PC-9 (cell line): ENCODE data around the gene APBA2. TPM values are rescaled to one million over a fixed set of nuclear protein-coding genes. Genes with fewer than 3 reads are reported as not detected.
"Not testable (repeated sequence)": the region's sequence is repeated elsewhere in the genome, so short reads cannot be mapped to it uniquely, and the experiment has no call there.

Source experiments
- Bru-seq: library from RNA; stranded (reverse); fragments of 400-500 nt; gene quantifications from one replicate; lab custom pipeline; 2021; lab: Mats Ljungman, UMichigan
- BruChase-seq, 2 experiments: library from RNA; stranded (reverse); fragments of 400-500 nt; gene quantifications; one replicate each; lab custom pipeline; 2021; lab: Mats Ljungman, UMichigan
- BruUV-seq: library from RNA; stranded (reverse); fragments of 400-500 nt; replicated peaks from 2 replicates; lab custom pipeline; 2021; lab: Mats Ljungman, UMichigan
- CTCF ChIA-PET: fragments of 300-600 bp; sonication (Branson Sonifier 250); formaldehyde crosslinking; loops from one replicate; lab custom pipeline; 2022; ENCODE audit warnings: antibody characterized with exemption; lab: Charles Lee
- POLR2A ChIA-PET: fragments of 300-600 bp; sonication (Branson Sonifier 250); formaldehyde crosslinking; loops from one replicate; lab custom pipeline; 2022; ENCODE audit warnings: antibody characterized with exemption; ENCODE audit not compliant: unreplicated experiment; lab: Charles Lee
- DNase-seq, 2 experiments: peaks; one replicate each; pipeline versions ENCODE4 v3.0.0 to v3.0.0-alpha.2; 2015 to 2022; ENCODE audit warnings: mixed read lengths in 1 of 2
- H2AFZ ChIP-seq: fragments of 200-600 bp; sonication (generic); 2 replicates; pipeline ENCODE4 v1.8.1; 2017; ENCODE audit warnings: antibody characterized with exemption
- H3F3A ChIP-seq: fragments of 200-600 bp; sonication (generic); 2 replicates; pipeline ENCODE4 v1.8.1; 2017; ENCODE audit warnings: antibody characterized with exemption, mild to moderate bottlenecking, low read depth; ENCODE audit not compliant: insufficient read depth
- H3K27ac ChIP-seq: fragments of 200-600 bp; sonication (generic); 2 replicates; pipeline ENCODE4 v1.6.1; 2016; ENCODE audit warnings: mixed run types
- H3K27me3 ChIP-seq: fragments of 200-600 bp; sonication (generic); 2 replicates; pipeline ENCODE4 v1.6.1; 2016; ENCODE audit warnings: low read depth, mixed run types; ENCODE audit not compliant: insufficient read depth
- H3K36me3 ChIP-seq: fragments of 200-600 bp; sonication (generic); 2 replicates; pipeline ENCODE4 v1.6.1; 2016; ENCODE audit warnings: low read depth, mixed run types
- H3K4me1 ChIP-seq: fragments of 200-600 bp; sonication (generic); replicated peaks from 2 replicates; pipeline ENCODE4 v1.6.1; 2016; ENCODE audit warnings: mixed run types; ENCODE audit not compliant: insufficient read depth
- H3K4me2 ChIP-seq: fragments of 200-600 bp; sonication (generic); 2 replicates; pipeline ENCODE4 v1.6.1; 2017; ENCODE audit warnings: mixed run types
- H3K4me3 ChIP-seq: fragments of 200-600 bp; sonication (generic); 2 replicates; pipeline ENCODE4 v1.6.1; 2016; ENCODE audit warnings: mixed run types
- H3K79me2 ChIP-seq: fragments of 200-600 bp; sonication (generic); 2 replicates; pipeline ENCODE4 v1.6.1; 2017; ENCODE audit warnings: low read depth, mixed run types
- H3K9me2 ChIP-seq: fragments of 200-600 bp; sonication (generic); 2 replicates; pipeline ENCODE4 v1.8.1; 2017; ENCODE audit warnings: mild to moderate bottlenecking; ENCODE audit not compliant: insufficient read depth
- H3K9me3 ChIP-seq: fragments of 200-600 bp; sonication (generic); 2 replicates; pipeline ENCODE4 v1.8.1; 2016; ENCODE audit warnings: low read depth; ENCODE audit not compliant: insufficient read depth
- H4K20me1 ChIP-seq: fragments of 200-600 bp; sonication (generic); 2 replicates; pipeline ENCODE4 v1.8.1; 2017; ENCODE audit not compliant: insufficient read depth
- CTCF ChIP-seq: fragments of 200-600 bp; sonication (generic); conservative IDR thresholded peaks from 2 replicates; pipeline ENCODE4 v1.6.1; 2017; ENCODE audit warnings: mixed run types, antibody characterized with exemption, mild to moderate bottlenecking, moderate library complexity
- EZH2 ChIP-seq: fragments of 200-600 bp; sonication (generic); IDR thresholded peaks from 2 replicates; pipeline ENCODE4 v1.8.0; 2017; ENCODE audit warnings: antibody characterized with exemption, low read depth
- intact Hi-C: fragments of 100-400 bp; cut with micrococcal nuclease; formaldehyde crosslinking; loops from one replicate; pipeline ENCODE4 v1.10.0; 2022; ENCODE audit not compliant: unreplicated experiment
- long read RNA-seq: library from polyadenylated mRNA; stranded (forward); transcript quantifications from one replicate; pipeline ENCODE4 v2.0.0, GENCODE V29; 2022
- total RNA-seq: library from RNA; stranded (reverse); gene quantifications from 2 replicates; pipeline ENCODE4 v1.2.3, GENCODE V29; 2021

APBA2 gene
- total RNA-seq (not detected in 2 replicates), Bru-seq, nascent RNA (percentile 1 among the genes with signal in this experiment), BruChase-seq, experiment 1, labeled RNA remaining after a 2-hour chase (not detected), BruChase-seq, experiment 2, labeled RNA remaining after a 6-hour chase (not detected)
- long read RNA-seq = 0 reads

- Histone ChIP-seq H3K4me1 (no peaks in the 10 kb centered on the region), H4K20me1 (no peaks in the 10 kb centered on the region), H2AFZ (no peak within 1 kb of the TSS), H3K9me2 (no peaks in the 10 kb centered on the region), H3K4me3 (no peak within 1 kb of the TSS), H3K9me3 (no peaks in the 10 kb centered on the region), H3F3A (no peaks in the 10 kb centered on the region), H3K4me2 (no peak within 1 kb of the TSS), H3K27ac (no peak within 1 kb of the TSS), H3K36me3 (no peaks in the 10 kb centered on the region), H3K79me2 (no peaks in the 10 kb centered on the region), H3K27me3 (peaks cover 18% of the 10 kb centered on the region; the same call in 1 of the 2 replicates)
- CTCF ChIA-PET = no interaction called here
- POLR2A ChIA-PET = no interaction called here
- no TSS peak for BruUV-seq
- intact Hi-C loops = no loop called here
- TF ChIP-seq EZH2 (no peak), CTCF (no peak)
- no peak for DNase-seq
These were observed at the start of gene APBA2 for GRCh38 chr15:28885630-28886430. Gene APBA2 (plus strand): TSS chr15:28885974. CDS start chr15:29053885, 167,911 bp downstream.

GRCh38 chr15:28840285-28840684, 45.5 kb upstream of the APBA2 start:
- H3K79me2 ChIP-seq, H3K27me3 ChIP-seq, H3K4me2 ChIP-seq, POLR2A ChIA-PET, H3K36me3 ChIP-seq, H3K4me3 ChIP-seq, H2AFZ ChIP-seq, DNase-seq, H3K4me1 ChIP-seq, H3K27ac ChIP-seq, H4K20me1 ChIP-seq, H3K9me3 ChIP-seq, intact Hi-C loops, H3K9me2 ChIP-seq, BruUV-seq, CTCF ChIA-PET, H3F3A ChIP-seq: not testable (repeated sequence)

- H2AFZ ChIP-seq, CTCF ChIA-PET, H3K27me3 ChIP-seq, H3K4me2 ChIP-seq, H3K4me3 ChIP-seq, H4K20me1 ChIP-seq, H3K9me2 ChIP-seq, POLR2A ChIA-PET, H3K79me2 ChIP-seq, H3F3A ChIP-seq, H3K36me3 ChIP-seq, H3K4me1 ChIP-seq, H3K27ac ChIP-seq, H3K9me3 ChIP-seq, intact Hi-C loops, BruUV-seq, DNase-seq: not testable (repeated sequence)
These were observed 43.6 kb upstream of the APBA2 start for GRCh38 chr15:28842210-28842609.

- H3F3A ChIP-seq, H3K4me1 ChIP-seq, H3K27ac ChIP-seq, H3K27me3 ChIP-seq, DNase-seq, H3K4me2 ChIP-seq, H3K9me3 ChIP-seq, H2AFZ ChIP-seq, H3K79me2 ChIP-seq, POLR2A ChIA-PET, H4K20me1 ChIP-seq, H3K9me2 ChIP-seq, BruUV-seq, H3K4me3 ChIP-seq, H3K36me3 ChIP-seq, intact Hi-C loops: not testable (repeated sequence)
- CTCF ChIA-PET = interaction anchor here (0.6 kb wide), 1 partner anchor 791 kb away, joined by 3 read pairs; no protein-coding TSS in a partner anchor
These were observed 42.3 kb upstream of the APBA2 start for GRCh38 chr15:28843520-28843919.

GRCh38 chr15:28844147-28844546, 41.6 kb upstream of the APBA2 start:
- H3K4me1 ChIP-seq, H3K36me3 ChIP-seq, H3K4me3 ChIP-seq, intact Hi-C loops, H4K20me1 ChIP-seq, BruUV-seq, H3F3A ChIP-seq, H3K4me2 ChIP-seq, DNase-seq, H3K9me2 ChIP-seq, H3K9me3 ChIP-seq, POLR2A ChIA-PET, CTCF ChIA-PET, H3K27me3 ChIP-seq, H2AFZ ChIP-seq, H3K79me2 ChIP-seq, H3K27ac ChIP-seq: not testable (repeated sequence)

- BruUV-seq, H3K9me2 ChIP-seq, H3K4me2 ChIP-seq, DNase-seq, H4K20me1 ChIP-seq, H3K36me3 ChIP-seq, CTCF ChIA-PET, H3K4me1 ChIP-seq, H2AFZ ChIP-seq, H3K9me3 ChIP-seq, H3K4me3 ChIP-seq, intact Hi-C loops, POLR2A ChIA-PET, H3K27me3 ChIP-seq, H3F3A ChIP-seq, H3K27ac ChIP-seq, H3K79me2 ChIP-seq: not testable (repeated sequence)
These were observed 38.5 kb upstream of the APBA2 start for GRCh38 chr15:28847247-28847646.
